Spinal cord (tissue), 10 donors: ENCODE results near the gene POC1B. TPM values are rescaled to one million over a fixed set of nuclear protein-coding genes. Genes with fewer than 3 reads are reported as not detected.

Experiments
- DNase-seq, 6 donors: peaks; one replicate each; pipeline versions ENCODE4 v3.0.0 to v3.0.0-alpha.2; 2013 to 2015; ENCODE audit warnings: low spot score in 6 of 6, low read depth in 4 of 6
- H3K27ac ChIP-seq: one replicate; pipeline ENCODE4 v1.5.1; 2013; ENCODE audit warnings: low read depth, low read length, control low read depth
- H3K27me3 ChIP-seq: one replicate; pipeline ENCODE4 v1.6.1; 2013; ENCODE audit warnings: low read length; ENCODE audit not compliant: control insufficient read depth, insufficient read depth
- H3K36me3 ChIP-seq: one replicate; pipeline ENCODE4 v1.6.1; 2013; ENCODE audit warnings: low read length; ENCODE audit not compliant: control insufficient read depth, insufficient read depth
- H3K4me1 ChIP-seq: one replicate; pipeline ENCODE4 v1.6.1; 2013; ENCODE audit warnings: low read length; ENCODE audit not compliant: control insufficient read depth, insufficient read depth
- H3K4me3 ChIP-seq: one replicate; pipeline ENCODE4 v1.5.1; 2013; ENCODE audit warnings: low read depth, low read length, control low read depth
- H3K9me3 ChIP-seq: one replicate; pipeline ENCODE4 v1.6.1; 2013; ENCODE audit warnings: low read length; ENCODE audit not compliant: control insufficient read depth, insufficient read depth
- WGBS: methylation state at CpG from one replicate; pipeline ENCODE4 v1.1.5; 2013; ENCODE audit warnings: missing lambda C conversion rate; ENCODE audit not compliant: insufficient coverage; 5-methylcytosine and 5-hydroxymethylcytosine counted together
- polyA plus RNA-seq, 2 donors: library from polyadenylated mRNA; unstranded; fragments of 120-200 nt; gene quantifications; one replicate each; pipeline ENCODE4 v1.2.1, GENCODE V29; 2013; ENCODE audit not compliant: insufficient read length in 2 of 2
- total RNA-seq, 2 donors: library from RNA; depleted of rRNA in 1 of 2; stranded (reverse); fragments of 120-200 nt in 1 of 2; fragments of >200 nt in 1 of 2; gene quantifications; one replicate each; pipeline versions ENCODE4 v1.2.3 to v1.2.4, GENCODE V29; 2013 to 2014
- donor health status: healthy.

The POC1B gene
- total and polyA plus RNA-seq, 4 donors = 11.7 to 56.4 (median 21.5) TPM

DNA sequence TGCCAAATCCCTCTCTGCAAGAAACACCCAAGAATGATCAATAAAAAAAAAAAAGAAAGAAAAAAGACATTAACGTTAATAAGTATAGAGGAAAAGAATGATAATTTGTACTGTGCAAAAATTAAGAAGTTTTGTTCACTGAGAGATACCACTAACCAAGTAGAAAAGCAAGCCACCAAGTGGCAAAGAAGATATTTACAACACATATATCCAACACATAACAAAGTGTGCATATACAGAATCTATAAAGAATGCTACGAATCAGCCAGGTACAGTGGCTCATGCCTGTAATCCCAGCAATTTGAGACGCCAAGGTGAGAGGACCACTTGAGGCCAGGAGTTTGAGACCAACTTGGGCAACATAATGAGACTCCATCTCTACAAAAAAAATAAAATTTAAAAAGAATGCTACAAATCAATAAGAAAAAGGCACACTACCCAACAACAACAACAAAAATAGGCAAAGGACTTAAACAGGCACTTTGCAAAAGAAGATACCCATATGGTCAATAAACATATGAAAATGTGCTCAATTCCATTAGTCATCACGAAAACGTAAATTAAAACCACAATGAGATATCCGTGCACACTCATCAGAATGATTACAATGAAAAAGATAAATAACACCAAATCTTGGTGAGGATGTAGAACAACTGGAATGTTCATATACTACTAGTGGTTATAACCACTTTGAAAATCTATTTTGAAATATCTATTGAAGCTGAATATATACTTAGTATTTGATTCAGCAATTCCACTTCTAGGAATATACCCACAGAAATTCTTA is 21.1 kb downstream of the POC1B start:
- Histone ChIP-seq H3K4me1 (no peaks in the 10 kb centered on the region), H3K27ac (no peak overlapping the region), H3K27me3 (no peaks in the 10 kb centered on the region), H3K4me3 (no peak overlapping the region), H3K9me3 (no peaks in the 10 kb centered on the region), H3K36me3 (peaks cover 2% of the 10 kb centered on the region)
- no peak for DNase-seq
- WGBS = 100% methylated on average over 1 of the region's 6 CpGs

DNA sequence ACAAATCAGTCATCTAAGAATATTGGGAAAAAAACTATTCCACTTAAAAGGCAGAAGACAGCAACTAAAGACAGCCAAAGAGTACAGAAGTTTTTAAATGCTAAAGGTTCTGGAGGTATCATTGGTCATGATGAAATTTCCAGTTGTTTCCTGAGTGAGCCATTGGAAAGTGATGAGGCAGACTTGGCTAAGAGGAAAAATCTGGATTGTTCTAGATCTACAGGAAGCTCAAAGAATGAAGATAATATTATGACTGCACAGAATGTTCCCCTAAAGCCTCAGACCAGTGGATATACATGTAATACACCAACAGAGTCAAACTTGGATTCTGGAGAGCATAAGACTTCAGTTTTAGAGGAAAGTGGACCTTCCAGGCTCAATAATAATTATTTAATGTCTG is 24.1 kb downstream of the POC1B start:
- Histone ChIP-seq H3K4me3 (no peak overlapping the region), H3K36me3 (peaks cover 3% of the 10 kb centered on the region), H3K4me1 (no peaks in the 10 kb centered on the region), H3K27me3 (no peaks in the 10 kb centered on the region), H3K9me3 (no peaks in the 10 kb centered on the region), H3K27ac (no peak overlapping the region)
- DNase-seq = no peak

DNA sequence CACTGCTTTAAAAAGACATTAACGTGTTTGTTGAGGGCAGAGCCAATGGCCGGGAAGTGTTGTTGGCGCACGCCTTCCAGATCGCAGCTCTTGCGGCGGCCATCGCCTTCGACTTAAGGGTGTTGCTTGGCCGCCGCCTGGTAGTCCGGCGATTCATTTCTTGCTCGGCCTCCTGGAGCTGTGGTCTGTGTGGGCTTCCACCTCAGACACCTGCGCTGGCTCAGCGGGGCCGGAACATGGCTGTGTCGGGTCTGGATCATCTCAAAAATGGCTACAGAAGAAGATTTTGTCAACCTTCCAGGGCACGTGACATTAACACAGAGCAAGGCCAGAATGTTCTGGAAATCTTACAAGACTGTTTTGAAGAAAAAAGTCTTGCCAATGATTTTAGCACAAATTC is 26.0 kb downstream of the POC1B start:
- peaks cover 3% of the 10 kb centered on the region for H3K36me3 ChIP-seq
- DNase-seq = no peak
- H3K4me3 ChIP-seq = no peak overlapping the region
- no peaks in the 10 kb centered on the region for H3K4me1 ChIP-seq
- H3K27me3 ChIP-seq = no peaks in the 10 kb centered on the region
- 98% methylated on average over 19 of the region's 19 CpGs for WGBS
- no peaks in the 10 kb centered on the region for H3K9me3 ChIP-seq
- no peak overlapping the region for H3K27ac ChIP-seq

DNA sequence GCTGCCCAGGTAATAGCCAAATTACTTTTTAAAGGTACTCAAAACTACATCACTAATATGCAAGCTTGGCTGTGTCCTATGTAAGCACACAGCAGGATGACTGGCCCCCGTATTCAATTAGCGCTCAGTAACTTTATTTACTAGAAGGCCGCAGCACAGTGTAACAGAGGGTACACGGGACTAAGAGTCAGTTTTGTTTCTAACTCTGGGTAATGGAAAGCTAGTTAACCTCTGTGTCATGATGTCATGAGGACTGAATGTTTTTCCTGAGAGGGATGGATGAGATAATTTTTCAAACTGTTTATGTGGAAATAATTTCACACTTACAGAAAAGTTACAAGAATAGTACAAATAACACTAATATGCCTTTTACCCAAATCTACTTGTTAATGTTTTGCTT is 28.4 kb downstream of the POC1B start:
- Histone ChIP-seq H3K4me1 (no peaks in the 10 kb centered on the region), H3K9me3 (no peaks in the 10 kb centered on the region), H3K27ac (no peak overlapping the region), H3K36me3 (peaks cover 3% of the 10 kb centered on the region), H3K4me3 (no peak overlapping the region), H3K27me3 (no peaks in the 10 kb centered on the region)
- 100% methylated on average over 1 of the region's 4 CpGs for WGBS
- DNase-seq = no peak

DNA sequence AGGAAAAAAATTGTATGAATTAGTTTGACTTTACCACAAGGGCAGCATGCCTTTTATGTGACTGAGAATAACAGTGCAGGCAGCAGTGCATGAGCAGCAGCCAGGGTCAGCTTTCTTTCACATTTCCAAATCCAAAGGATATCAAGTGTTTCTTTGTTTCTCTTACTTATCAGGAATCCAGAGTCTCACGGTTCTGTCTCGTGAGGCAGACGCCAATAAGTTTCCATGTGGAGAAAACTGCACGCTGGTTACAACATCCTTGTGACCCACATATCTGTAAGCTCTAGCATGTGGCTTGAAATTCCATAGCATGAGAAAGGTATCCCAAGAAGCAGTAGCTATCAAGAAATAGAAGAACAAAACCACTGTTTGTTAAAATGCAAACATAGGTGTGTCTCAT is 28.8 kb downstream of the POC1B start:
- H3K9me3 ChIP-seq = no peaks in the 10 kb centered on the region
- H3K27ac ChIP-seq = no peak overlapping the region
- WGBS = 52% methylated on average over 3 of the region's 4 CpGs
- H3K27me3 ChIP-seq = no peaks in the 10 kb centered on the region
- H3K4me3 ChIP-seq = no peak overlapping the region
- no peak for DNase-seq
- H3K36me3 ChIP-seq = peaks cover 3% of the 10 kb centered on the region
- H3K4me1 ChIP-seq = no peaks in the 10 kb centered on the region

DNA sequence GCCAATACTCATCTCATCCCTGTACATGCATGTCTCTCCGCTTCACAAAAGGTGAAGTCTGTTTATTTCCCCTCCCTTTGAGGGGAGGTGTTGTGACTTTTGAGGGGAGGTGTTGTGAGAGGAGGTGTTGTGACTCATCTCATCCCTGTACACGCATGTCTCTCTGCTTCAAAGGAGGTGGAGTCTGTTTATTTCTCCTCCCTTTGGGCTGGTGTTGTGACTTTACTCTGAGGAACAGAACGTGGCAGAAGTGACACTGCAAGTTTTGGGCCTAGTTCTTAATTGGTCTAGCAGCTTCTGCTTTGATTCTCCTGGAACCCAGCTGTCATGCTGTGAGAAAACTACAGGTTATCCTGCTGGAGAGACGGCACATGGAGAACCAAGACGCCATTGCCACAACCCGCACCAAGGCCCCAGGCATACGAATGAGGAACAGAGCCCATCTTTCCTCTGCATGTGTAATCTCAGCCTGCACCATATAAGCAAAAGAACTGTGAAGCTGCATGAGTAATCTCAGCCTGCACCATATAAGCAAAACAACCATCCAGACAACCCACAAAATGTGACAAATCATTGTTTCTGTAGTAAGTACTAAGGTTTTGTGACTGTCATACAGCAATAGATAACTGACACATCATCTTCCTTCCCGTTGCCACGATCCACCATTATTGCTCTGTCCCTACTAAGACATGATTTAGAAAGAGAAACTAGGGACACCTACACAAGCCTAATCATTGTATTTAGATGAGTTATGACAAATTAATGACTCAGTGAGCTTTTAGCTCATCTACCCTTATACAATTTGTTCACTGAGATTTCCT is 31.2 kb downstream of the POC1B start:
- H3K36me3 ChIP-seq = peaks cover 8% of the 10 kb centered on the region
- no peaks in the 10 kb centered on the region for H3K4me1 ChIP-seq
- H3K9me3 ChIP-seq = no peaks in the 10 kb centered on the region
- no peak overlapping the region for H3K4me3 ChIP-seq
- no peak for DNase-seq
- no peaks in the 10 kb centered on the region for H3K27me3 ChIP-seq
- no peak overlapping the region for H3K27ac ChIP-seq
- WGBS = 92% methylated on average over 6 of the region's 9 CpGs

DNA sequence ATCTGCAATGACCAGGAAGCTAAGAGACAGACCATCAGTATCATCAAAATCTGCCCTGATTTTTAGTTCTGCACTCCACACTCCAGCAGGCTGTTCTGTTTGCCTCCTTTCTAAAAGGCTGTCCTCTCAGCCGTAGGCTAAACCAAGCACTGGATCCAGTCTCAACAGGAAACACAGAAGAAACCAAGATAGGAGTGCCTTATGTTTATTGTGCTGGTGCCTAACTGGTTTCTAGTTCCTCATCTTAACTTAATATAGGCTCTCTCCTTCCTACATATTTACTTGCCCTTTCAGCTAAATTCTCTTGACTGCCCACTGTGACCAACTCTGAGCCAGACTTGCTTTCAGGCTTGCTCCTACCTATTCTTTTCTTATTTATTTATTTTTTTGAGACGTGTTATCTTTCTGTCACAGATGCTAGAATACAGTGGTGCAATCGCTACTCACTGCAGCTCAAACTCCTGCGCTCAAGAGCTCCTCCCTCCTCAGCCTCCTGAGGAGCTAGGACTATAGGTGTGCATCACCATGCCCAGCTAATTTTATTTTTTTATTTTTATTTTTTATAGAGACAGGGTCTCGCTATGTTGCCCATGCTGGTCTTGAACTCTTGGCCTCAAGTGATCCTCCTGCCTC is 32.1 kb downstream of the POC1B start:
- no peaks in the 10 kb centered on the region for H3K27me3 ChIP-seq
- DNase-seq = no peak
- H3K9me3 ChIP-seq = no peaks in the 10 kb centered on the region
- peaks cover 9% of the 10 kb centered on the region for H3K36me3 ChIP-seq
- H3K27ac ChIP-seq = no peak overlapping the region
- no peaks in the 10 kb centered on the region for H3K4me1 ChIP-seq
- no CpG with 5 or more reads among the region's 5 CpGs for WGBS
- H3K4me3 ChIP-seq = no peak overlapping the region

DNA sequence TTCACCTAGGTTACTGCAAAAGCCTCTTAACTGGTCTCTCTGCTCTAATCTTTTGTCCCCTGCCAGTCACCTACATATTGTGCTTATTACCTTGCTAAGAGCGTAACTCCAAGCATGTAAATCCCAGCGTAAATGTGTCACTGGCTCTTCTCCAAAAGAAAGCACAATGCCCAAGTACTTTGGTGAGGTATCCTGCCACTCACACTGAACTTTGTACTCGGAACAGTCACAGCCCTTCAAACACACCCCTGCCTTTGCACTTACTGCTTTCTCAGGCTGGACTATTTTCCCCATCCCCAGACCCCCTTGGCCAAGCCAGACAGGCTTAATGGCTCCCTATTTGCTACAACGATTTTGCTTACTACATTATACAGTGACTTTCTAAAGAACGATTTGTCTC is 33.0 kb downstream of the POC1B start:
- H3K9me3 ChIP-seq = no peaks in the 10 kb centered on the region
- H3K4me3 ChIP-seq = no peak overlapping the region
- no peaks in the 10 kb centered on the region for H3K27me3 ChIP-seq
- peaks cover 11% of the 10 kb centered on the region for H3K36me3 ChIP-seq
- DNase-seq = no peak
- H3K27ac ChIP-seq = no peak overlapping the region
- WGBS = 74% methylated on average over 5 of the region's 5 CpGs
- H3K4me1 ChIP-seq = no peaks in the 10 kb centered on the region

DNA sequence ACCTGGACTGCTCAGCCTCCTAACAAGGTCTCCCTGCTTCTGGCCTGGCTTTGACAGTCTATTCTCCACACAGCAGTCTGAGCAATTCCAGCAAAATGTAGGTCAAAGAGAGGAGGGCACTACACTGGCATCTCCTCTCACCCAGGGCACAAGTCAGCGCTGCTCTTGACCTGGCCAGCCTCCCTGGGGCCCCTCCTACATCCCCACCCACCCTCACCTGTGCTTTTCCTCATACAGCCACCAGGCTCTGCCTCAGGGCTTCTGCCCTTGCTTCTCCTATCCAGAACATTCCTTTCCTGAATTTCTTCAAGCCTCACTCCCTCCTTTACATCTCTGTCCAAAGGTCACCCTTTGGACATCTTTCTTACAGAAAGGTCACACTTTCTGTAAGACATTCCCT is 34.9 kb downstream of the POC1B start:
- no peaks in the 10 kb centered on the region for H3K9me3 ChIP-seq
- H3K27me3 ChIP-seq = no peaks in the 10 kb centered on the region
- H3K36me3 ChIP-seq = peaks cover 11% of the 10 kb centered on the region
- 80% methylated on average over 1 of the region's 1 CpG for WGBS
- H3K4me1 ChIP-seq = no peaks in the 10 kb centered on the region
- H3K4me3 ChIP-seq = no peak overlapping the region
- H3K27ac ChIP-seq = no peak overlapping the region
- DNase-seq = no peak
